Measurements from ENCODE around the gene MED31.
A peak's percentile ranks its signal among the peaks of the same experiment; 100 is the strongest.
"Not testable (repeated sequence)": the region's sequence is repeated elsewhere in the genome, so short reads cannot be mapped to it uniquely, and the experiment has no call there.

The MED31 gene

GRCh38 chr17:6651354-6651918 lies at the start of gene MED31, which contains the start of gene C17orf100:
TSS of gene MED31 (minus strand) at chr17:6651605. CDS start at chr17:6651528, 77 bp downstream.
TSS of gene C17orf100 (plus strand) at chr17:6651762. CDS start at chr17:6651914, 152 bp downstream.
- peak within 1 kb of the TSS; percentile 78 for H3K4me3 ChIP-seq (ENCODE audit: low read length)

GRCh38 chr17:6700948-6701307 lies 49.5 kb upstream of the MED31 start:
- peaks cover 6% of the 10 kb centered on the region for H3K27me3 ChIP-seq (ENCODE audit: insufficient read depth, low read length)
- H3K36me3 ChIP-seq (ENCODE audit: insufficient read depth, low read length): no peaks in the 10 kb centered on the region
- no peaks in the 10 kb centered on the region for H3K9me3 ChIP-seq (ENCODE audit: low read length)
- H3K4me1 ChIP-seq (ENCODE audit: insufficient read depth, low read length): no peaks in the 10 kb centered on the region
- no peak overlapping the region for H2AFZ ChIP-seq (ENCODE audit: low read depth, low read length)
- no peak overlapping the region for H3K4me3 ChIP-seq (ENCODE audit: low read length)

More at GRCh38 chr17:6651354-6651918, at the start of gene MED31, which contains the start of gene C17orf100:
- H3K4me1 ChIP-seq (ENCODE audit: insufficient read depth, low read length): peaks cover 31% of the 10 kb centered on the region
- peaks cover 18% of the 10 kb centered on the region for H3K36me3 ChIP-seq (ENCODE audit: insufficient read depth, low read length)
- no peaks in the 10 kb centered on the region for H3K9me3 ChIP-seq (ENCODE audit: low read length)
- H3K27me3 ChIP-seq (ENCODE audit: insufficient read depth, low read length): peaks cover 14% of the 10 kb centered on the region
- H2AFZ ChIP-seq (ENCODE audit: low read depth, low read length): peak within 1 kb of the TSS; percentile 54

- no peaks in the 10 kb centered on the region for H3K36me3 ChIP-seq (ENCODE audit: insufficient read depth, low read length)
- H3K4me3 ChIP-seq (ENCODE audit: low read length): no peak overlapping the region
- no peak overlapping the region for H2AFZ ChIP-seq (ENCODE audit: low read depth, low read length)
- H3K27me3 ChIP-seq (ENCODE audit: insufficient read depth, low read length): peaks cover 2% of the 10 kb centered on the region
- H3K9me3 ChIP-seq (ENCODE audit: low read length): no peaks in the 10 kb centered on the region
- no peaks in the 10 kb centered on the region for H3K4me1 ChIP-seq (ENCODE audit: insufficient read depth, low read length)
These were observed 48.9 kb upstream of the MED31 start for GRCh38 chr17:6699997-6700947.

GRCh38 chr17:6698004-6698403 lies 46.6 kb upstream of the MED31 start:
- H3K4me1 ChIP-seq (ENCODE audit: insufficient read depth, low read length): no peaks in the 10 kb centered on the region
- H3K4me3 ChIP-seq (ENCODE audit: low read length): no peak overlapping the region
- peaks cover 4% of the 10 kb centered on the region for H3K27me3 ChIP-seq (ENCODE audit: insufficient read depth, low read length)
- no peaks in the 10 kb centered on the region for H3K36me3 ChIP-seq (ENCODE audit: insufficient read depth, low read length)
- no peak overlapping the region for H2AFZ ChIP-seq (ENCODE audit: low read depth, low read length)
- no peaks in the 10 kb centered on the region for H3K9me3 ChIP-seq (ENCODE audit: low read length)

- Histone ChIP-seq H3K4me1 (ENCODE audit: insufficient read depth, low read length) (no peaks in the 10 kb centered on the region), H3K36me3 (ENCODE audit: insufficient read depth, low read length) (no peaks in the 10 kb centered on the region), H3K27me3 (ENCODE audit: insufficient read depth, low read length) (peaks cover 4% of the 10 kb centered on the region), H2AFZ (ENCODE audit: low read depth, low read length) (no peak overlapping the region), H3K4me3 (ENCODE audit: low read length) (no peak overlapping the region), H3K9me3 (ENCODE audit: low read length) (no peaks in the 10 kb centered on the region)
These were observed 45.5 kb upstream of the MED31 start for GRCh38 chr17:6696906-6697305.

GRCh38 chr17:6695565-6695964 lies 44.2 kb upstream of the MED31 start:
- Histone ChIP-seq H3K27me3 (ENCODE audit: insufficient read depth, low read length) (peaks cover 4% of the 10 kb centered on the region), H3K4me1 (ENCODE audit: insufficient read depth, low read length) (no peaks in the 10 kb centered on the region), H3K36me3 (ENCODE audit: insufficient read depth, low read length) (no peaks in the 10 kb centered on the region), H3K4me3 (ENCODE audit: low read length) (no peak overlapping the region), H3K9me3 (ENCODE audit: low read length) (no peaks in the 10 kb centered on the region), H2AFZ (ENCODE audit: low read depth, low read length) (no peak overlapping the region)

GRCh38 chr17:6695051-6695450 lies 43.6 kb upstream of the MED31 start:
- H3K27me3 ChIP-seq (ENCODE audit: insufficient read depth, low read length): peaks cover 2% of the 10 kb centered on the region
- H2AFZ ChIP-seq (ENCODE audit: low read depth, low read length): no peak overlapping the region
- H3K9me3 ChIP-seq (ENCODE audit: low read length): no peaks in the 10 kb centered on the region
- H3K36me3 ChIP-seq (ENCODE audit: insufficient read depth, low read length): no peaks in the 10 kb centered on the region
- H3K4me3 ChIP-seq (ENCODE audit: low read length): no peak overlapping the region
- no peaks in the 10 kb centered on the region for H3K4me1 ChIP-seq (ENCODE audit: insufficient read depth, low read length)

GRCh38 chr17:6691958-6692357 lies 40.6 kb upstream of the MED31 start:
- not testable (repeated sequence) for H3K4me1 ChIP-seq (ENCODE audit: insufficient read depth, low read length); H3K9me3 ChIP-seq (ENCODE audit: low read length); H3K27me3 ChIP-seq (ENCODE audit: insufficient read depth, low read length); H3K36me3 ChIP-seq (ENCODE audit: insufficient read depth, low read length); H2AFZ ChIP-seq (ENCODE audit: low read depth, low read length); H3K4me3 ChIP-seq (ENCODE audit: low read length)

- no peaks in the 10 kb centered on the region for H3K36me3 ChIP-seq (ENCODE audit: insufficient read depth, low read length)
- H2AFZ ChIP-seq (ENCODE audit: low read depth, low read length): no peak overlapping the region
- no peak overlapping the region for H3K4me3 ChIP-seq (ENCODE audit: low read length)
- no peaks in the 10 kb centered on the region for H3K9me3 ChIP-seq (ENCODE audit: low read length)
- H3K27me3 ChIP-seq (ENCODE audit: insufficient read depth, low read length): peaks cover 2% of the 10 kb centered on the region
- no peaks in the 10 kb centered on the region for H3K4me1 ChIP-seq (ENCODE audit: insufficient read depth, low read length)
These were observed 40.1 kb upstream of the MED31 start for GRCh38 chr17:6691546-6691945.

GRCh38 chr17:6690641-6691040 lies 39.2 kb upstream of the MED31 start:
- Histone ChIP-seq H3K27me3 (ENCODE audit: insufficient read depth, low read length) (peaks cover 2% of the 10 kb centered on the region), H3K4me3 (ENCODE audit: low read length) (no peak overlapping the region), H2AFZ (ENCODE audit: low read depth, low read length) (no peak overlapping the region), H3K9me3 (ENCODE audit: low read length) (no peaks in the 10 kb centered on the region), H3K36me3 (ENCODE audit: insufficient read depth, low read length) (no peaks in the 10 kb centered on the region), H3K4me1 (ENCODE audit: insufficient read depth, low read length) (no peaks in the 10 kb centered on the region)

- Histone ChIP-seq H3K36me3 (ENCODE audit: insufficient read depth, low read length) (no peaks in the 10 kb centered on the region), H2AFZ (ENCODE audit: low read depth, low read length) (no peak overlapping the region), H3K27me3 (ENCODE audit: insufficient read depth, low read length) (peaks cover under 1% of the 10 kb centered on the region), H3K9me3 (ENCODE audit: low read length) (no peaks in the 10 kb centered on the region), H3K4me1 (ENCODE audit: insufficient read depth, low read length) (no peaks in the 10 kb centered on the region), H3K4me3 (ENCODE audit: low read length) (no peak overlapping the region)
These were observed 37.5 kb upstream of the MED31 start for GRCh38 chr17:6688944-6689343.

- Histone ChIP-seq H2AFZ (ENCODE audit: low read depth, low read length) (no peak overlapping the region), H3K4me3 (ENCODE audit: low read length) (no peak overlapping the region), H3K9me3 (ENCODE audit: low read length) (peaks cover 2% of the 10 kb centered on the region), H3K4me1 (ENCODE audit: insufficient read depth, low read length) (no peaks in the 10 kb centered on the region), H3K36me3 (ENCODE audit: insufficient read depth, low read length) (no peaks in the 10 kb centered on the region), H3K27me3 (ENCODE audit: insufficient read depth, low read length) (peaks cover 2% of the 10 kb centered on the region)
These were observed 34.6 kb upstream of the MED31 start for GRCh38 chr17:6686026-6686425.

- no peak overlapping the region for H2AFZ ChIP-seq (ENCODE audit: low read depth, low read length)
- H3K4me3 ChIP-seq (ENCODE audit: low read length): no peak overlapping the region
- H3K4me1 ChIP-seq (ENCODE audit: insufficient read depth, low read length): no peaks in the 10 kb centered on the region
- H3K27me3 ChIP-seq (ENCODE audit: insufficient read depth, low read length): peaks cover 2% of the 10 kb centered on the region
- H3K36me3 ChIP-seq (ENCODE audit: insufficient read depth, low read length): no peaks in the 10 kb centered on the region
- peaks cover 2% of the 10 kb centered on the region for H3K9me3 ChIP-seq (ENCODE audit: low read length)
These were observed 33.7 kb upstream of the MED31 start for GRCh38 chr17:6684881-6685767.
